Measurements from ENCODE around the gene HILPDA.
"Not testable (repeated sequence)": the region's sequence is repeated elsewhere in the genome, so short reads cannot be mapped to it uniquely, and the experiment has no call there.

Gene HILPDA

GRCh38 chr7:128431754-128432153 lies 23.9 kb upstream of the HILPDA start:
- no peak for DNase-seq (ENCODE audit: low read depth)

GRCh38 chr7:128434413-128435326 lies 21.0 kb upstream of the HILPDA start:
- DNase-seq (ENCODE audit: low read depth): no peak

- DNase-seq (ENCODE audit: low read depth): no peak
Observed at GRCh38 chr7:128435327-128435686, 20.4 kb upstream of the HILPDA start.

- no peak for DNase-seq (ENCODE audit: low read depth)
Observed at GRCh38 chr7:128437426-128438332, 18.0 kb upstream of the HILPDA start.

- DNase-seq (ENCODE audit: low read depth): no peak
Observed at GRCh38 chr7:128442356-128442755, 13.3 kb upstream of the HILPDA start.

- DNase-seq (ENCODE audit: low read depth): no peak
Observed at GRCh38 chr7:128443831-128444600, 11.7 kb upstream of the HILPDA start.

- DNase-seq (ENCODE audit: low read depth): no peak
Observed at GRCh38 chr7:128446306-128446705, 9.4 kb upstream of the HILPDA start.

GRCh38 chr7:128447941-128448564 lies 7.6 kb upstream of the HILPDA start:
- no peak for DNase-seq (ENCODE audit: low read depth)

- no peak for DNase-seq (ENCODE audit: low read depth)
Observed at GRCh38 chr7:128448751-128449302, 6.9 kb upstream of the HILPDA start.

- no peak for DNase-seq (ENCODE audit: low read depth)
Observed at GRCh38 chr7:128450409-128450808, 5.3 kb upstream of the HILPDA start.

GRCh38 chr7:128450913-128451312 lies 4.8 kb upstream of the HILPDA start:
- DNase-seq (ENCODE audit: low read depth): no peak

GRCh38 chr7:128452552-128452951 lies 3.1 kb upstream of the HILPDA start:
- no peak for DNase-seq (ENCODE audit: low read depth)

GRCh38 chr7:128453836-128454804 lies 1.6 kb upstream of the HILPDA start:
- peak; percentile 46 for DNase-seq (ENCODE audit: low read depth)

GRCh38 chr7:128454808-128455542 lies 703 bp upstream of the HILPDA start:
- peak; percentile 13 for DNase-seq (ENCODE audit: low read depth)

GRCh38 chr7:128456255-128456725 lies 612 bp downstream of the HILPDA start:
- no peak for DNase-seq (ENCODE audit: low read depth)

GRCh38 chr7:128457385-128457784 lies 1.7 kb downstream of the HILPDA start:
- not testable (repeated sequence) for DNase-seq (ENCODE audit: low read depth)

GRCh38 chr7:128458956-128459355 lies 3.3 kb downstream of the HILPDA start:
- DNase-seq (ENCODE audit: low read depth): no peak

- DNase-seq (ENCODE audit: low read depth): peak; percentile 29
Observed at GRCh38 chr7:128459394-128459878, 3.8 kb downstream of the HILPDA start.

GRCh38 chr7:128462460-128462859 lies 6.8 kb downstream of the HILPDA start:
- DNase-seq (ENCODE audit: low read depth): no peak
